Adrenal gland (tissue), 12 donors: ENCODE results near the gene TRAPPC12. TPM values are rescaled to one million over a fixed set of nuclear protein-coding genes. Genes with fewer than 3 reads are reported as not detected.
"Not testable (repeated sequence)": the region's sequence is repeated elsewhere in the genome, so short reads cannot be mapped to it uniquely, and the experiment has no call there.

Source experiments
- DNase-seq, 7 donors: peaks; one replicate each; pipeline ENCODE4 v3.0.0-alpha.2; 2019 to 2020
- H3K27ac ChIP-seq, 5 donors: fragments of 200-600 bp; sonication (generic) in 4 of 5; 1 replicate in 3 of 5; 2 replicates in 2 of 5; pipeline versions ENCODE4 v1.5.1 to v1.8.0; 2016 to 2020; ENCODE audit warnings: mild to moderate bottlenecking in 1 of 5
- H3K27me3 ChIP-seq: fragments of 200-600 bp; 2 replicates; pipeline ENCODE4 v1.8.0; 2021
- H3K36me3 ChIP-seq, 2 donors: fragments of 200-600 bp; replicated peaks in 1 of 2; 1 replicate in 1 of 2; 2 replicates in 1 of 2; pipeline versions ENCODE4 v1.5.1 to v1.8.0; 2018 to 2022
- H3K4me1 ChIP-seq, 2 donors: fragments of 200-600 bp; replicated peaks in 1 of 2; 1 replicate in 1 of 2; 2 replicates in 1 of 2; pipeline versions ENCODE4 v1.5.1 to v1.8.0; 2018 to 2021
- H3K4me3 ChIP-seq, 4 donors: fragments of 200-600 bp; sonication (generic) in 3 of 4; one replicate each; pipeline ENCODE4 v1.5.1; 2016 to 2018
- H3K9me3 ChIP-seq, 3 donors: fragments of 200-600 bp; sonication (generic) in 1 of 3; replicated peaks in 1 of 3; 1 replicate in 2 of 3; 2 replicates in 1 of 3; pipeline versions ENCODE4 v1.5.1 to v1.8.0; 2016 to 2021
- CTCF ChIP-seq, 6 experiments: fragments of 450-650 bp in 4 of 6; fragments of 200-600 bp in 2 of 6; sonication (generic) in 1 of 6; IDR thresholded peaks; 1 replicate in 5 of 6; 2 replicates in 1 of 6; pipeline versions ENCODE4 v1.5.1 to v1.8.0; 2016 to 2021; ENCODE audit warnings: antibody characterized with exemption in 6 of 6, mild to moderate bottlenecking in 2 of 6, moderate library complexity in 1 of 6
- POLR2A ChIP-seq, 2 donors: fragments of 450-650 bp; IDR thresholded peaks; one replicate each; pipeline ENCODE4 v1.6.1; 2017; ENCODE audit warnings: antibody characterized with exemption in 2 of 2, mild to moderate bottlenecking in 2 of 2, moderate library complexity in 1 of 2
- WGBS, 4 donors: extraction: QIAGEN DNeasy Blood & Tissue Kit in 2 of 4; methylation state at CpG; one replicate each; pipeline versions ENCODE4 v1.1.5 to v1.1.7; 2013 to 2017; 5-methylcytosine and 5-hydroxymethylcytosine counted together
- intact Hi-C, 2 donors: fragments of 100-400 bp; cut with DNase I; formaldehyde crosslinking; loops; one replicate each; pipeline versions ENCODE4 v1.14.1 to v1.15.0; 2022 to 2023
- polyA plus RNA-seq, 3 donors: library from polyadenylated mRNA; stranded (reverse); fragments of 200-250 nt in 2 of 3; fragments of 350-450 nt in 1 of 3; fragmentation: Illumina TruSeq in 1 of 3; extraction: RNeasy Lipid Tissue Mini Kit (QIAGEN cat#74804) in 1 of 3; gene quantifications; one replicate each; pipeline ENCODE4 v1.2.3, GENCODE V29; 2013 to 2014
- total RNA-seq, 9 donors: library from RNA; depleted of rRNA in 4 of 9; stranded (reverse); fragments of >200 nt in 4 of 9; fragments of 120-200 nt in 1 of 9; fragmentation: NEBNext Ultra II Directional in 1 of 9; extraction: Animal tissue kit (Norgen Biotek cat#: 25700) in 1 of 9; gene quantifications; one replicate each; pipeline versions ENCODE4 v1.1.0 to v1.2.4, GENCODE V29; 2013 to 2023
- donor health status: healthy with polysubstance abuse.
- donor health status: Bipolar disorder and iron deficiency.
- donor health status: DM: yes; HTN: yes; CAD: no.
- donor health status: DM: no; HTN: no; CAD: no.
- donor health status: DM: no; HTN: no; CAD: no.
- donor health status: DM: yes; HTN: yes; CAD: no.

The TRAPPC12 gene
- total and polyA plus RNA-seq, 12 donors = 58.3 to 334 (median 99.5) TPM

GRCh38 chr2:3512086-3512485 is 132.6 kb downstream of the TRAPPC12 start:
- H3K27ac ChIP-seq = no peak overlapping the region
- TF ChIP-seq CTCF (IDR thresholded peaks at IDR 0.05) = no peak
- no peak for TF ChIP-seq POLR2A (IDR thresholded peaks at IDR 0.05)
- no peak for DNase-seq
- peaks cover 0 to 43% of the 10 kb centered on the region in 2 donors for H3K36me3 ChIP-seq
- intact Hi-C loops = no loop called here
- 70 to 87% (median 79%) methylated on average over 2 of the region's 2 CpGs for WGBS, 4 donors
- no peaks in the 10 kb centered on the region for H3K4me1 ChIP-seq
- H3K9me3 ChIP-seq = no peaks in the 10 kb centered on the region
- no peak overlapping the region for H3K4me3 ChIP-seq
- H3K27me3 ChIP-seq = no peaks in the 10 kb centered on the region

- DNase-seq = peak in 1 of 7 donors; percentile 3
- Histone ChIP-seq H3K4me3 (no peak overlapping the region), H3K4me1 (peaks cover 0 to 6% of the 10 kb centered on the region in 2 donors), H3K9me3 (no peaks in the 10 kb centered on the region), H3K36me3 (peaks cover 0 to 43% of the 10 kb centered on the region in 2 donors), H3K27ac (no peak overlapping the region), H3K27me3 (no peaks in the 10 kb centered on the region)
- 94 to 98% (median 96%) methylated on average over 3 of the region's 3 CpGs for WGBS, 4 donors
- intact Hi-C loops = no loop called here
- TF ChIP-seq CTCF (IDR thresholded peaks at IDR 0.05) (no peak), POLR2A (IDR thresholded peaks at IDR 0.05) (no peak)
Measured at GRCh38 chr2:3513026-3513810, 133.7 kb downstream of the TRAPPC12 start.

- not testable (repeated sequence) for H3K27ac ChIP-seq, H3K4me3 ChIP-seq, H3K27me3 ChIP-seq, H3K9me3 ChIP-seq
- H3K4me1 ChIP-seq = peaks cover 0 to 14% of the 10 kb centered on the region in 2 donors
- peak in 1 of 7 donors; percentile 7 for DNase-seq
- H3K36me3 ChIP-seq = peaks cover 0 to 34% of the 10 kb centered on the region in 2 donors
- 86 to 99% (median 96%) methylated on average over 5 of the region's 5 CpGs for WGBS, 4 donors
- intact Hi-C loops = loop anchor here in 1 of 2 donors (5.0 kb wide), 1 partner anchor 57 kb away; no protein-coding TSS in a partner anchor
Measured at GRCh38 chr2:3515438-3515837, 135.9 kb downstream of the TRAPPC12 start.

GRCh38 chr2:3516831-3517230 is 137.3 kb downstream of the TRAPPC12 start:
- 93 to 98% (median 95%) methylated on average over 3 of the region's 3 CpGs for WGBS, 4 donors

More at GRCh38 chr2:3516831-3517230, 137.3 kb downstream of the TRAPPC12 start:
- no peaks in the 10 kb centered on the region for H3K9me3 ChIP-seq
- no peak overlapping the region for H3K27ac ChIP-seq
- H3K4me3 ChIP-seq = no peak overlapping the region
- peaks cover 0 to 17% of the 10 kb centered on the region in 2 donors for H3K4me1 ChIP-seq
- intact Hi-C loops = loop anchor here in 1 of 2 donors (5.0 kb wide), 1 partner anchor 55 kb away; no protein-coding TSS in a partner anchor
- TF ChIP-seq CTCF (IDR thresholded peaks at IDR 0.05) (no peak), POLR2A (IDR thresholded peaks at IDR 0.05) (no peak)
- H3K36me3 ChIP-seq = peaks cover 0 to 20% of the 10 kb centered on the region in 2 donors
- DNase-seq = peak in 1 of 7 donors; percentile 39
- H3K27me3 ChIP-seq = no peaks in the 10 kb centered on the region
